Adrenal gland (tissue), 5 donors: Measurements from ENCODE around the gene C1orf226.

Experiments
- CTCF ChIP-seq, 6 experiments: fragments of 450-650 bp in 4 of 6; fragments of 200-600 bp in 2 of 6; sonication (generic) in 1 of 6; IDR thresholded peaks; 1 replicate in 5 of 6; 2 replicates in 1 of 6; pipeline versions ENCODE4 v1.5.1 to v1.8.0; 2016 to 2021; ENCODE audit warnings: antibody characterized with exemption in 6 of 6, mild to moderate bottlenecking in 2 of 6, moderate library complexity in 1 of 6
- POLR2A ChIP-seq, 2 donors: fragments of 450-650 bp; IDR thresholded peaks; one replicate each; pipeline ENCODE4 v1.6.1; 2017; ENCODE audit warnings: antibody characterized with exemption in 2 of 2, mild to moderate bottlenecking in 2 of 2, moderate library complexity in 1 of 2
- donor health status: DM: no; HTN: no; CAD: no.

- TF ChIP-seq CTCF (IDR thresholded peaks at IDR 0.05) (no peak), POLR2A (IDR thresholded peaks at IDR 0.05) (no peak)
Observed at GRCh38 chr1:162406811-162407210, 25.3 kb downstream of the C1orf226 start.
